ENCODE data around the gene TRIM26. TPM values are rescaled to one million over a fixed set of nuclear protein-coding genes. Genes with fewer than 3 reads are reported as not detected.

TRIM26 gene
- total and polyA plus RNA-seq, 2 donors (not counting 3 experiments of a cell fraction or from before 2014, with no cell fraction given): 30.4 to 34.5 TPM

GRCh38 chr6:30195951-30196350, 17.3 kb downstream of the TRIM26 start:
- H3K79me2 ChIP-seq (ENCODE audit: control insufficient read depth, insufficient read depth, low read length): no peaks in the 10 kb centered on the region
- H3K36me3 ChIP-seq (ENCODE audit: control insufficient read depth in 2 of 2, extremely low read depth in 1 of 2, insufficient read depth in 2 of 2, low read length in 2 of 2): peaks cover 14 to 27% of the 10 kb centered on the region in 2 experiments
- no peak overlapping the region for H2AFZ ChIP-seq (ENCODE audit: low read depth, low read length)
- no peaks in the 10 kb centered on the region for H3K27me3 ChIP-seq (ENCODE audit: control insufficient read depth in 2 of 2, insufficient read depth in 2 of 2, low read length in 2 of 2)
- no peaks in the 10 kb centered on the region for H3K9me1 ChIP-seq (replicated peaks; ENCODE audit: control insufficient read depth, extremely low read depth, insufficient read depth, low read length)
- no TSS peak for BruUV-seq (replicated peaks)
- ChIA-PET CTCF (no interaction called here), POLR2A (no interaction called here)
- no peak overlapping the region for H3K27ac ChIP-seq (ENCODE audit: insufficient read depth, low read depth, low read length)
- no peak overlapping the region for H3K9ac ChIP-seq (replicated peaks; ENCODE audit: extremely low read depth, insufficient read depth, low read length)
- H4K20me1 ChIP-seq (replicated peaks; ENCODE audit: control insufficient read depth, extremely low read depth, insufficient read depth, low read length): no peaks in the 10 kb centered on the region
- no peak overlapping the region for H3K4me3 ChIP-seq (replicated peaks in 1 of 3; ENCODE audit: insufficient read depth in 1 of 3, low read depth in 1 of 3, low read length in 3 of 3)
- TF ChIP-seq CTCF (IDR thresholded peaks at IDR 0.05; ENCODE audit: extremely low read depth in 1 of 2, insufficient read depth in 1 of 2, low read depth in 1 of 2, low read length in 2 of 2): no peak
- TF ChIP-seq POLR2AphosphoS5 (IDR thresholded peaks at IDR 0.05; ENCODE audit: insufficient read depth, low read depth, low read length): no peak
- no peak for TF ChIP-seq FOS (IDR thresholded peaks at IDR 0.05; ENCODE audit: borderline replicate concordance, insufficient read depth, low read length)
- no peak for TF ChIP-seq GATA2 (IDR thresholded peaks at IDR 0.05; ENCODE audit: insufficient read depth, insufficient read length, low read depth, low read length)
- no peak for DNase-seq (ENCODE audit: low read depth, low spot score)
- intact Hi-C loops (cut with micrococcal nuclease) (no loop called here), dilution Hi-C loops (cut with MboI; ENCODE audit: extremely low pct_ligation_motif_present, low sequenced_read_pairs) (no loop called here)
- no peaks in the 10 kb centered on the region for H3K4me1 ChIP-seq (ENCODE audit: control insufficient read depth, extremely low read depth, insufficient read depth, low read length)
- no peak for FAIRE-seq
- no peaks in the 10 kb centered on the region for H3K9me3 ChIP-seq (replicated peaks; ENCODE audit: control insufficient read depth, insufficient read depth, low read length)
- H3K4me2 ChIP-seq (ENCODE audit: insufficient read depth, low read length): no peak overlapping the region
